A673 (cell line): ENCODE data around the gene SNAPIN.

Source experiments
- EZH2 ChIP-seq: fragments of 200-600 bp; sonication (generic); IDR thresholded peaks from 2 replicates; pipeline ENCODE4 v1.6.1; 2017; ENCODE audit warnings: borderline replicate concordance, low read depth, mild to moderate bottlenecking, mixed read lengths, antibody characterized with exemption, low read length; ENCODE audit not compliant: poor library complexity, severe bottlenecking
- TF ChIP-seq, protein P1 (sequence below): fragments of 300-800, 200-600 bp; sonication (generic); conservative IDR thresholded peaks from 2 replicates; pipeline ENCODE4 v1.5.1; 2017; ENCODE audit warnings: low read depth, mild to moderate bottlenecking, antibody characterized with exemption, low read length, moderate library complexity, mixed read lengths

DNA sequence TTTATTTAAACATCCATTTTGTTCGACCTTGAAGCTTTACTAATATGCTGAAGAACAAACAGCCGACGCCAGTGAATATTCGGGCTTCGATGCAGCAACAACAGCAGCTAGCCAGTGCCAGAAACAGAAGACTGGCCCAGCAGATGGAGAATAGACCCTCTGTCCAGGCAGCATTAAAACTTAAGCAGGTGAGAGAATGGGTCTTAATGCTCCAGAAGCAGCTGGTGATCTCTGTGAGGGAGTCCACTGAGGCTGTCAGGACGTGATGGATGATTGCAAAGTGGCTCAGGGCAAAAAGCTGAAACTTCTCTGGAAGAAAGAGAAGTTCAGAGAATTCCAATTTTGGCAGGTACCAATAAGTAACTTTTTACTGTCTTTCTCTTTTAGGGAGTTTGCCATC, 20.2 kb upstream of the SNAPIN start:
- TF ChIP-seq EZH2 = no peak
- TF ChIP-seq, protein P1, sequence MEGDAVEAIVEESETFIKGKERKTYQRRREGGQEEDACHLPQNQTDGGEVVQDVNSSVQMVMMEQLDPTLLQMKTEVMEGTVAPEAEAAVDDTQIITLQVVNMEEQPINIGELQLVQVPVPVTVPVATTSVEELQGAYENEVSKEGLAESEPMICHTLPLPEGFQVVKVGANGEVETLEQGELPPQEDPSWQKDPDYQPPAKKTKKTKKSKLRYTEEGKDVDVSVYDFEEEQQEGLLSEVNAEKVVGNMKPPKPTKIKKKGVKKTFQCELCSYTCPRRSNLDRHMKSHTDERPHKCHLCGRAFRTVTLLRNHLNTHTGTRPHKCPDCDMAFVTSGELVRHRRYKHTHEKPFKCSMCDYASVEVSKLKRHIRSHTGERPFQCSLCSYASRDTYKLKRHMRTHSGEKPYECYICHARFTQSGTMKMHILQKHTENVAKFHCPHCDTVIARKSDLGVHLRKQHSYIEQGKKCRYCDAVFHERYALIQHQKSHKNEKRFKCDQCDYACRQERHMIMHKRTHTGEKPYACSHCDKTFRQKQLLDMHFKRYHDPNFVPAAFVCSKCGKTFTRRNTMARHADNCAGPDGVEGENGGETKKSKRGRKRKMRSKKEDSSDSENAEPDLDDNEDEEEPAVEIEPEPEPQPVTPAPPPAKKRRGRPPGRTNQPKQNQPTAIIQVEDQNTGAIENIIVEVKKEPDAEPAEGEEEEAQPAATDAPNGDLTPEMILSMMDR = no peak
